HTERT RPE-1 (cell line): Measurements from ENCODE around the gene MAP1LC3A.

Source experiments
- in situ Hi-C: fragments of 300-500 bp; cut with MboI; formaldehyde crosslinking; loops from 4 replicates; pipeline ENCODE4 v1.14.3; 2020; ENCODE audit warnings: low sequenced_read_pairs

MAP1LC3A gene

GRCh38 chr20:34547844-34548613 is 10.5 kb upstream of the MAP1LC3A start:
- in situ Hi-C loops: no loop called here

- in situ Hi-C loops: no loop called here
Measured at GRCh38 chr20:34549291-34549928, 9.1 kb upstream of the MAP1LC3A start.

GRCh38 chr20:34549929-34550305 is 8.6 kb upstream of the MAP1LC3A start:
- in situ Hi-C loops: no loop called here

- in situ Hi-C loops: no loop called here
Measured at GRCh38 chr20:34552569-34552968, 5.9 kb upstream of the MAP1LC3A start.

GRCh38 chr20:34553366-34553867 is 5.1 kb upstream of the MAP1LC3A start:
- in situ Hi-C loops: no loop called here

GRCh38 chr20:34557936-34558319 is 590 bp upstream of the MAP1LC3A start:
- in situ Hi-C loops: no loop called here

GRCh38 chr20:34559311-34560140 is 1.0 kb downstream of the MAP1LC3A start:
- in situ Hi-C loops: no loop called here

- in situ Hi-C loops: no loop called here
Measured at GRCh38 chr20:34560141-34560523, 1.6 kb downstream of the MAP1LC3A start.

- in situ Hi-C loops: no loop called here
Measured at GRCh38 chr20:34560614-34561013, 2.1 kb downstream of the MAP1LC3A start.

GRCh38 chr20:34561661-34562060 is 3.1 kb downstream of the MAP1LC3A start:
- in situ Hi-C loops: no loop called here

- in situ Hi-C loops: no loop called here
Measured at GRCh38 chr20:34562641-34563040, 4.1 kb downstream of the MAP1LC3A start.

GRCh38 chr20:34564833-34565232 is 6.3 kb downstream of the MAP1LC3A start:
- in situ Hi-C loops: no loop called here

GRCh38 chr20:34566978-34567891 is 8.7 kb downstream of the MAP1LC3A start:
- in situ Hi-C loops: no loop called here

GRCh38 chr20:34567892-34568865 is 9.7 kb downstream of the MAP1LC3A start:
- in situ Hi-C loops: no loop called here

- in situ Hi-C loops: no loop called here
Measured at GRCh38 chr20:34569598-34569997, 11.1 kb downstream of the MAP1LC3A start.

GRCh38 chr20:34570859-34571306 is 12.4 kb downstream of the MAP1LC3A start:
- in situ Hi-C loops: no loop called here

GRCh38 chr20:34571753-34572152 is 13.2 kb downstream of the MAP1LC3A start:
- in situ Hi-C loops: no loop called here

- in situ Hi-C loops: no loop called here
Measured at GRCh38 chr20:34573541-34574300, 15.2 kb downstream of the MAP1LC3A start.
